HG02571 (cell line): ENCODE measurements around the gene TRIM29.
"Not testable (repeated sequence)": the region's sequence is repeated elsewhere in the genome, so short reads cannot be mapped to it uniquely, and the experiment has no call there.

Experiments used
- ATAC-seq: cut with Tn5 transposase; IDR thresholded peaks from one replicate; pipeline ENCODE4 v1.9.1; 2021; ENCODE audit warnings: mild to moderate bottlenecking, moderate library complexity; ENCODE audit not compliant: unreplicated experiment

TRIM29 gene

DNA sequence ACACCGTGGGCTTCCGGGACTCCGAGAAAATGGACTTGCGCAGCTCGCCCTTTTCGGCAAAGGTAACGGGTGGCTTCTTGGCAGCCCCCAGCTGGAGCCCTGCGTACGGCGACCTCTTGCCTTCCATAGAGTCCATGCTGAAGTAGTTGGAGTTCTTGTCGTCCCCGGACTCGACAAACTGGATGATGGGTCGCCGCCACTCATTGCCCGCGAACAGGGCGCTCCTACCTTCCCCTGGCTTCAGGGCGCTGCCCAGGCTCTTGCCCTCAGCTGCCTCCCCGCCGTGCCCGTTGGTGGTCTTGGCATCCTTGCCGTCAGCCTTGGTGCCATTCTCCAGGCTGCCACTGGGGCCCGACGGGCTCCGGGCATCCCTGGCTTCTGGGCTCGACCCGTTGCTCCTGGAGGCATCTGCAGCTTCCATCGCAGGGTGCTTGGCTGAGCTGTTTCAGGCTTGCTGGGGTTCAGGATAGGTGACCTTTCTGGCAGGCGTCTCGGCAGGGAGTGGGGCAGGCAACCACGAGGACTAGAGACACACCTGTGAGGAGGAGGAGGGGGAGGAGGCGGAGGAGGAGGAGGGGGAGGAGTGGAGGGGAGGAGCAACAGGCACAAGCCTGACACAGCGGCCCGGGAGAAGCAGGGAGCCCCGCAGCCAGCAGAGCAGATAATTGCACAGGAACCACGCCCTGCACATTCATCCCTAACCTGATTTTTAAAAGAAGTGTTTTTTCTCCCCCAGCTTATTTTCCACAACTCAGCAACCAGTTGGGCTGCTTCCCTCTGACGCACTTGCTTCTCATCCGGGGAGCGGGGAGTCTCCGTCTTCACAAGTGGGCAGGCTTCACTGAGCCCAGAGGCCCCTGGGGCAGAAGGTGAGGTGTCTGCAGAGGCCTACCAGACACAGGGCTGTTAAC lies at the start of gene TRIM29:
Gene TRIM29, minus strand, starts transcription at position 503 of the 911 bp plus-strand sequence. Its CDS starts 82 bp downstream, at position 421.
- ATAC-seq = no peak

- ATAC-seq = no peak
Observed at GRCh38 chr11:120186774-120187591, 49.1 kb upstream of the TRIM29 start.

- no peak for ATAC-seq
Observed at GRCh38 chr11:120186456-120186773, 48.5 kb upstream of the TRIM29 start.

- no peak for ATAC-seq
Observed at GRCh38 chr11:120185706-120186455, 48.0 kb upstream of the TRIM29 start.

DNA sequence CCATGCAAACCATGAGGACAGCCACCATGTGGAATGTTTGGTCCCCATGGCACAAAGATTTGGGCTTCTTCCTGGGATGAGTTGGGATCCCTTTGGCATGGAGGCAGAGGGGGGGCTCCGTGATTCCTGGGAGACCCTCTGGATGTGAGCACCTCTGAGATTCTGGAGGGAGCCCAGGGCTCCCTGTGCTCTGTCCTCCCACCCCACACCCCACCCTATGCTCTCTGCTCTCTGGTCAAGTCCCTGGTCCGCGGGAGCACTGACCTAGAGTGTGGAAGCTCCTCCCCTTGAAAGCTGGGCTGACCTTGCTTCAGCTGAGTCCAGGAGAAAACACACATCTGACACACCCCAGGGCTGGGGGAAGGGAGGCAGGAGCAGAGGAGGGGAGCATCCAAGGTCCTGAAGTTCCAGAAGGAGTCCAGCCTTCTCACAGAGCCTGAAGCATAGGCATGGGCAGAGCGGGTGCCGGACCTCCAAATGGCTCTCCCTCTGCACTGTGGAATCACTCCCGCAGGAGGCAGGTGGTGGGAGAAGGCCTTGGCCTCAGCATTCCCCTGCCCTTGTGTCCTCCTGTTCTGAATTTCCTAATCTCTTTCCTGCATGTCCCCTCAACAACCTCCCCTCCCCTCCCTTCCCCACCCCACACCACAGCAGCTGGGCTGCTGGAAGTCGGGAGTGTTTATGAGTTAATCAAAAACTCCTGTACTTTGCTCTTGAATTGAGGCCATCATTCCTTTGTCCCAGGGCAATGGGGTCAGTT lies 47.2 kb upstream of the TRIM29 start:
- no peak for ATAC-seq

DNA sequence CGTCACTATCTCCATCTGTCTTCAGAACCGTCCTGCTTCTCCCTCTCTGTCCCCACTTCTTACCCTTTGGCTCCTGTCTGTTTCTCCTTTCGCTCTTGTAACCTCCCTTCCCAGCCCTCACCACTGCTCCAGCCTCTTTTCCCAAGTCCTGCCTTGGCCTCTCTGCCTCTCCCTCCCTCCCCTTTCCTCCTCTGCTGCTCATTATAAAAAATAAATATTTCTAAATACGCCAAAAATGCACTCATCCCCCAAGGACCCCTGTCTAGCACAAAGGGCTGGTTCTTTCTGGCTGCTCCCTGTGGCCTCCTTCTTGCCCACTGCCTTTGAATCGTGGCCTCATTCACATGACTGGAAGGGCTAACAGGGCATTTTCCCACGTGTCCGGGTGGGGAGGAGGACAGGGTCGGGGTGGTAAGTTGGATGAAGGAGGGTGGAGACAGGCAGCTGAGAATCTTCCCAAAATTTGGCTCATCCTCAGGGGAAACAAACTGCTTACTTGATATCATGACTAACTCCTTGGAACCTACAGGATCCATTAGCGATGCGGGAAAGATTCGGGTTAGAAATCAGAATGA lies 46.5 kb upstream of the TRIM29 start:
- no peak for ATAC-seq

- ATAC-seq = no peak
Observed at GRCh38 chr11:120183701-120184141, 45.8 kb upstream of the TRIM29 start.

- no peak for ATAC-seq
Observed at GRCh38 chr11:120182790-120183491, 45.0 kb upstream of the TRIM29 start.

DNA sequence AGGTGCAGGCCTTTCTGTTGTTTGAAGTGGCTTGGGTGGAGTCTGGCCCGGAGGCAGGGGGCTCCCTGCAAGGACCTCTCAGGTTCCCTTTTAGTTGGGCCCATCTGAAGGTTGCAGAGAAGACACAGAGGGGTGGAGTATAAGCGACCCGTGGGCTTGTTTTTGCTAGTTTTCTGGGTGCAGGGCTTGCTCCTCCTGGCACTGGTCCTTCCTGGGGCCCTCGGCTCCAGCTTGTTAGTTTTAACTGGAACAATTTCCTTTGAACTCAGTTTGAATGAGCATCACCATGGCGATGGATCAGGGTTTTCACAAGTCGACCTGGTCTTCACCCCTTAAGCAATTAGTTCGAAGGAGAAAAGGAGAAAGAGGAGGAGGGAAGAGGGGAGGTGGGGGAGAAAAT lies 44.5 kb upstream of the TRIM29 start:
- ATAC-seq = no peak

- no peak for ATAC-seq
Observed at GRCh38 chr11:120181376-120181975, 43.6 kb upstream of the TRIM29 start.

DNA sequence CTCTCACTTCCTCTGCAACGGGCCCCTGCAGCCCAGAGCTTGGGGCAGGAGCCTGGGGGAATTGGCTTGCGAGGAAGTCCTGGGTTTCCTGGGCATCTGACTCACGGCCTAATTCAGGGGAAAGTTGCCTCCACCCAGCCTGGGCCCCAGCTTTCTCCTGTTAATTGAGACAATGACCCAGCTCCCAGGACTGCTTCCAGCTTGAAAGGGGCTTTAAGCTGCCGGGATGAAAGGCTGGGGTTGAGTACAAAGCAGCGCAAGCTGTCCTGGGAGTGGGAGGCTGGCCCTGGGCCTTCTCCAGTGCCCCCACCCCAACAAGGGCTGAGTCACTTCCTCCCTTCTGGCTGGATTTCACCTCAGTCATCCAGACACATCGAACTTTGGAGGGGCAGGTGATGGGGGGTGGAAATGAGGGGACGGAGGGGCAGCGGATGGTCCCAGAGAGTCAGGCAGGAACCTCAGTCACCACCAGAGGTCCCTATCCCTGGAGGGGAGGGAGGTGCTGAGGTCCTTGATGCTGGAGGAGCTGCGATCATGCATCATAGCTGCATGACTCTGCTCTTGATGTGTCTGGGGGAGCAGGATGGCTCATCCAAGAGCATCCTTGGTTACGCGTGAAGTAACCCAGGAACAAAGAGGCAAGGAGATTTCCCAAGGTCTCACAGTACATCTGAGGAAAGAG lies 42.8 kb upstream of the TRIM29 start:
- ATAC-seq = no peak

GRCh38 chr11:120180063-120180462 lies 42.1 kb upstream of the TRIM29 start:
- not testable (repeated sequence) for ATAC-seq

- no peak for ATAC-seq
Observed at GRCh38 chr11:120179057-120179672, 41.3 kb upstream of the TRIM29 start.

- no peak for ATAC-seq
Observed at GRCh38 chr11:120178561-120179056, 40.7 kb upstream of the TRIM29 start.

DNA sequence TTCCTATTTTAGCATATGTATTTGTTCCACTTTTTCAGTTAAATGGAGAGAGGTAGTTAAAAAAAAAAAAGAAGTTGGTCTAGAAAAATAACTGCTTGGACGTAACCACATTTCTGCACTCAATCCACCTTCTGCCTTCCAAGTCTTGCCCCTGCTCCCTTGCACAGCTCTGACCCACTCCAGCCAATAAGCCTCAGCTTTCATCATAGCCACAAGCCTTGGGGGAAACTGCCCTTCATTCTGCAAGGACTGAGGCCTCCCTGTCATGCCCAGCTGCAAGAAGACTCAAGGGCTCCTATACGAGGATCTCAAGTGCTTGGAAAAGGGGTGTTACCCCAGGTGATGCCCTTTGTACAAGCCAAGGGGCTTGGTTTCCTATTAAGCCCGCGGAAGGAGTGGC lies 37.0 kb upstream of the TRIM29 start:
- ATAC-seq = no peak

DNA sequence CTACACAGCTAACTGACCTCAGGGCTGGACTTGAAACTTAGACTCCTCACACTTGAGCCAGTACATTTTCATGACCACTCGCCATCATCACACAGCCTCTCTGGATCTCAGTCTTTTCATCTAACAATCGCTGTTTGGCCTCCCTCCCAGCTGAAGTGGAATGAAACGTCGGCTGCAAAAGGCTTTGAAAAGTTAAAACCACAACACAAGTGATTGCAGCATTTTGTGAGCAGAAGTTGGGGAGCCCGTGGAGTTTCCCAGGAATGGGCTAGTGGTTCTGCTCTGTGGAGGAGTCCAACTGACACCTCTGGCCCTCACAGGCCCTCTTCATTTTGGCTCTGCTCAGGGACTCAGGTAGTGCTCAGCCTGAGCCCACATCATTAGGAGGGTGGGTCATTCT lies 35.9 kb upstream of the TRIM29 start:
- no peak for ATAC-seq

DNA sequence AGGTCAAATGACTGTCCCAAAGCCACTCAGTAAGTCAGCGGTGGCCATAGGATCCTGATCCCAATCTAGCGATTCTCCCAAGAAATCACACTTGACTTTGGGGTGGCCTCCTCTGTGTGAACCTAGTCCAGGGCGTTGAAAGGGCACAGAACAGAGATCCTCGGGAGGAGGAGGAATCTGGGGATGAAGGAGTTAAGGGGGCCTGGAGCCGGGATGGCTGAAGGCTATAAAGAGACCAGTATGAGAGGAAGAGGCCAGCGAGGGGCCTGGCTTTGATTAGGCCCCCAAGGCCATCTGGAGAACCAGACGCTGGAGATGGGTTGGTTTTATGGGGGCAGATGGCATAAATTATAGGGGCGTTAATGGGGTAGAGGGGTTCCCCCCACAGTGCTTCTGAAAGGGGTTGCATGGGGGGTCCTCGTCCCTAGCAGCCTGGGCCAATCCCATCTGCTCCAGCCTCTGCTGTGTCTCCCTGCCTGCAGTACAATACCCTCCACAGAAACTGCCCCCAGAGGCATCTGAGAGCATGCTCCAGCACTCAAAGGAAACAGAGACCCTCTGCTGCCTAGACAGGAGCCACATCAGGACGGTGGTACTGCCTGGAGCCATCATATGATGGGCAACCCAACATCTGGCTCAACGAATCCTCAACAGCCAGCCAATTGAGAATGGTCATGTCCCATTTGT lies 35.2 kb upstream of the TRIM29 start:
- ATAC-seq = no peak
